ENCODE measurements around the gene ZMIZ1.

The ZMIZ1 gene

GRCh38 chr10:79349072-79349491 is 280.3 kb downstream of the ZMIZ1 start:
- no peak for DNase-seq

- DNase-seq = no peak
These were observed 281.1 kb downstream of the ZMIZ1 start for GRCh38 chr10:79349766-79350406.

- no peak for DNase-seq
These were observed 281.8 kb downstream of the ZMIZ1 start for GRCh38 chr10:79350407-79351154.

- no peak for DNase-seq
These were observed 282.6 kb downstream of the ZMIZ1 start for GRCh38 chr10:79351332-79351731.

- no peak for DNase-seq
These were observed 283.5 kb downstream of the ZMIZ1 start for GRCh38 chr10:79352035-79352877.

- peak; percentile 88 for DNase-seq
These were observed 284.2 kb downstream of the ZMIZ1 start for GRCh38 chr10:79353000-79353406.

GRCh38 chr10:79353726-79354125 is 285.0 kb downstream of the ZMIZ1 start:
- DNase-seq = no peak

GRCh38 chr10:79354141-79354540 is 285.4 kb downstream of the ZMIZ1 start:
- DNase-seq = peak; percentile 79

- DNase-seq = no peak
These were observed 285.8 kb downstream of the ZMIZ1 start for GRCh38 chr10:79354615-79355014.

GRCh38 chr10:79355420-79356017 is 286.8 kb downstream of the ZMIZ1 start:
- peak; percentile 37 for DNase-seq

GRCh38 chr10:79356104-79356503 is 287.3 kb downstream of the ZMIZ1 start:
- DNase-seq = peak; percentile 95

- no peak for DNase-seq
These were observed 288.4 kb downstream of the ZMIZ1 start for GRCh38 chr10:79357180-79357579.

GRCh38 chr10:79358811-79359210 is 290.0 kb downstream of the ZMIZ1 start:
- DNase-seq = no peak

- no peak for DNase-seq
These were observed 291.2 kb downstream of the ZMIZ1 start for GRCh38 chr10:79359816-79360498.

GRCh38 chr10:79360499-79361342 is 292.0 kb downstream of the ZMIZ1 start:
- no peak for DNase-seq

GRCh38 chr10:79361726-79362397 is 293.1 kb downstream of the ZMIZ1 start:
- peak; percentile 40 for DNase-seq
